Hindlimb muscle (tissue), 1 donor: ENCODE results near the gene EDN3. TPM values are rescaled to one million over a fixed set of nuclear protein-coding genes. Genes with fewer than 3 reads are reported as not detected.

Experiments
- DNase-seq: peaks from one replicate; pipeline ENCODE4 v3.0.0-alpha.2; 2013
- polyA plus RNA-seq: library from polyadenylated mRNA; unstranded; fragments of 120-200 nt; gene quantifications from one replicate; pipeline ENCODE4 v1.2.1, GENCODE V29; 2013; ENCODE audit not compliant: insufficient read length

EDN3 gene, protein sequence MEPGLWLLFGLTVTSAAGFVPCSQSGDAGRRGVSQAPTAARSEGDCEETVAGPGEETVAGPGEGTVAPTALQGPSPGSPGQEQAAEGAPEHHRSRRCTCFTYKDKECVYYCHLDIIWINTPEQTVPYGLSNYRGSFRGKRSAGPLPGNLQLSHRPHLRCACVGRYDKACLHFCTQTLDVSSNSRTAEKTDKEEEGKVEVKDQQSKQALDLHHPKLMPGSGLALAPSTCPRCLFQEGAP
- 33.9 TPM for polyA plus RNA-seq

DNA sequence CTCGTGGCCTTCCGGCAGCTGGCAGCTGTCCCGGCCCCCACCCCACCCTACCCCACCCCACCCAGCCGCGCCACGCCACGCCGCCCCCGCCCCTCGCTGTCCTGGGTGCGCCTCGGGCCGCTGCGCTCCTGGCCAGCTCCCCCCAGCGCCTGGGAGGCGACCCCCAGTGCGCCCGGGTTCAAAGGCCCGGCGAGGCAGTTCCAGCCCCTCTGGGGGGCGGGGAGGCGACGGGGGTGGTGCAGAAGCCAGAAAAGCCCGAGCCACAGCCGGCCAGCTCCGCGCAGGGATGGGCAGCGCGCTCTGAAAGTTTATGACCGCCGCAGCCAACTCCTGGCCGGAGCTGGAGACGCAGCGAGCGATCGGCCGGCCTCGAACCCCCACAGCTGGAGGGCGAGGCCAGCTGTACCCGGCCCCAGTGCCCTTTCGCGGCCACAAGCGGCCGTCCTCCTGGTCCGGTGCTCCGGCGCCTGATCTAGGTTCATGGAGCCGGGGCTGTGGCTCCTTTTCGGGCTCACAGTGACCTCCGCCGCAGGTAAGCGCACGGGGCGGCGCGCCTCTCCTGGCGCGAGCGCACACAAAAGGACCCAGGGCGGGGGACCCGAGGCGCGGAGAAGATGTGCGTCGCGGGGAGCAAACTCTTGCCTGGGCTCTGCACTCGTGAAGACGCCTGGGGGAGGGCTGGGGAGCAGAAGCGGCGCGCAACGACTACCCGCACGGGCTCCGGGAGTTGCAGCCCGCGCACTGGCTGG, at the start of gene EDN3:
TSS of gene EDN3 (plus strand) at position 279 of the 749 bp plus-strand sequence. CDS start at position 481, 202 bp downstream.
- DNase-seq: no peak

- no peak for DNase-seq
Measured at GRCh38 chr20:59253325-59253724, 47.1 kb upstream of the EDN3 start.

DNA sequence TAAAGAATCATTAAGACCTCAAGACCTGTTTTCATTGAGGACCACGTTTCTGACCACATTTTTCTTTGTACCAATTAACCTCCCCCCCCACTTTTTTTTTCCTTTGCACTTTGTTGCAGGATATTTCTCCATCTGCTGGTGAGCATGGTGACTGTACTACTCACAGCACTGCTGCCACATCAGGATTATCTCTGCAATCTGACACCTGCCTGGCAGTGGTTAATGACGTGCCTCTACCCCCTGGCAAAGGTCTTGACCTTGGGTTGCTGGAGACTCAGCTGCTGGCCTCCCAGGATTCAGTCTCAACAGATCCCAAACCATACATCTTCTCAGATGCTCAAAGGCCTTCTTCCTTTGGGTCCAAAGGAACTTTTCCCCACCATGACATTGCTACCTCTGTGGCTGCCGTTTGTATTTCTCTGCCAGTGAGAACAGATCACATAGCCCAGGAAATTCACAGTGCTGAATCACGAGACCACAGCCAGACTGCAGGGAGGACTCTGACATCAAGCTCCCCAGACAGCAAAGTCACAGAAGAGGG, 46.6 kb upstream of the EDN3 start:
- no peak for DNase-seq

DNA sequence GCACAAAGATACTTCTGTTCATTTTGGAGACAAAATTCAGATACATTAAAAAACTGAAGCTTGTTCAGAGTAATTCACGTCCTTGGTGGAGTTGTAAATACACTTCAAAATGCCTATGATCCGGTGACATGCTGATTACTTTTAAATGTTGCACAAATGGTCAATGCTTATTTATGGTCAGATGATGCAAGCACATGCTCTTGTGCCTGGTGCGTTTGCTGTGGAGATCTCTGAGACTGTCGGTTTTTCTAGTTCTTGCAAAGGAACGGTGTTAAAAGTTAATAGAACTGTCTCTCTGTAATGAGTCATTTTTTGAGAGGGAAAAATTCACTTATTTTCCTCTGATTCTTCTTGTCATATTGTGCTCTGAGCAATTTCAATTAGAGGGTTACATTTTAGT, 45.2 kb upstream of the EDN3 start:
- no peak for DNase-seq

GRCh38 chr20:59258221-59258621, 42.2 kb upstream of the EDN3 start:
- DNase-seq: no peak

DNA sequence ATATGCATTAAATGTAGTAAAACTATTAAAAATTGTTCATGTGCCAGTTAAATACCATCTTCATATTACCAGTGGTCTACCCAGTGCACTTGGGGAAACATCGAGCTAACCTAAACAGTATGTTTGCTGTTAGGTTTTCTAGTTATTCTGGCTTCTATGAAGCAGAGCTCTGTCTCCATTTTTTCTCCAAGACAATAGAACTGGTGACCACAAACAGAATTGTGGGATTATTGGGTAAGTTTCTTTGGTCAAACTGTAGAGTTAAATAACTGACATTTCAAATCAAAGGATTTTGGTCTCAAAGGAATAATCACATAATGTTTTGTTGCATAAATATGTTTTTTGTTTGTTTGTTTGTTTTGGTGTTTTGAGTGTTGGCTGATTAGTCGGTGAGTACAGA, 40.5 kb upstream of the EDN3 start:
- DNase-seq: no peak

DNA sequence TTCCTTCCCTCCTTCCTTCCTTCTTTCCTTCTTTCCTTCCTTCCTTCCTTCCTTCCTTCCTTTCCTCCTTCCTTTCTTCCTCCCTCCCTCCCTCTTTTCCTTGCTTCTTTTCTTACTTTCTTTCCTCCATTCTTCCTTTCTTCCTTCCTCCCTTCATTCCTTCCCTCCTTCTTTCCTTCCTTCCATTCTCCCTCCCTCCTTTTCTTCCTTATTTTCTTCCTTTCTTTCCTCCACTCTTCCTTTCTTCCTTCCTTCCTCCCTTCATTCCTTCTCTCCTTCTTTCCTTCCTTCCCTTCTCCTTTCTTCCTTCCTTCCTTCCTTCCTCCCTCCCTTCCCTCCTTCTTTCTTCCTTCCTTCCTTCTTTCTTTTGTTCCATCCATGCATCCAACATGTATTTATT, 35.1 kb upstream of the EDN3 start:
- no peak for DNase-seq

GRCh38 chr20:59268870-59269269, 31.5 kb upstream of the EDN3 start:
- no peak for DNase-seq

- DNase-seq: no peak
Measured at GRCh38 chr20:59269411-59270025, 30.9 kb upstream of the EDN3 start.

DNA sequence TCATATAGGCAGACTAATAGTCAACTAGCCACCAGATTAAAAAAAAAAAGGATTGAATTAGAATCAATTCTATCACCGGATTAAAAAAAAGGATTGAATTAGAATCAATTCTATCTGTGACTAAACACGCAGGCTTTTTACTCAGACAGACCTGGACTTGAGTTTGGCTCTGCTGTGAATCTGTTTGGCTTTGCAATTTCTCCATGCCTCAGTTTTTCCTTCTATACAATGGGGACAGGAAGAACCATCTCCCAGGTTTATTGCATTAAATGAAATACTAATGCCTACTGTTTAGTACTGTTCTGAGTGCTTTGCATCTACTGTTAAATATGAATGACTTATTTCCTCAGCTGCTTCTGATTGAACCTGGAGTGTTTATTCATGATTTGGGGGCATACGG, 30.0 kb upstream of the EDN3 start:
- no peak for DNase-seq

- no peak for DNase-seq
Measured at GRCh38 chr20:59273739-59274357, 26.6 kb upstream of the EDN3 start.

DNA sequence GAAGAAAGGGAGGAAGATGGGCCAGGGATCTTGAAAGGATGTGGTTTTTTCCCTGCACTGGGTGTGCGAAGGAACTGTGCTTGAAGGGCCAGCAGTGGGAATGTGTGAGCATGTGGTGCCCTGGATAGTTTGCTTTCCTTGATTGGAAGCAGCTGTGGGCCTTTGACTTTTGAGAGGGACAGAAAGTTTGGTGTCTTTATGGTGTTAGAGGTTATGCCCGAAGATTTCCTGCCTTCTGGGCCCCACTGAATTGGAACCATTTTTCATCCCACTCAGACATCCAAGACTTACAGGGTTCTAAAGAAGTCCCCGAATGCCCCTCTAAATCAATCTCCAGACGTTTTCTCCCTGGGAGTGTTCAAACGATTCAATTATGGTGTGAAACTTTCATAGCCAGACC, 23.5 kb upstream of the EDN3 start:
- no peak for DNase-seq

DNA sequence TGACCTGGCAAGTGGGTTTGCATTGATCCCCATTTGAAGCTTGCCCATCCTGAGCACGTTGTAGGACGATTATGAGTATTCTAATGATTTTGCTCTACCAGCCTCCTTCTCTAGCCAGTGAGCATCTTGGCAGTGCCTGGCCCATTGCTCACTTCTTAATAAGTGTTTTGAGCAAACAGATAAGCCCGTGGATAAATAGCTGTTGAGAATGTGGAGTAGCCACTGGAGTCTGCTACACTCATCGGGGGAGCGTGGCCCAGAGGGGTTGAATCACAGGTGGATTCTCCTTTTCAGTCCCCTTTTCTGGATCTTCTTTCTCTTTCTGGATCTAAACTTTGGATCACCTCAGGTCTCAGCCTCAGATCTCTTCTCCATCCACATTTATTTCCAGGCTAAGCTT, 15.9 kb upstream of the EDN3 start:
- no peak for DNase-seq

GRCh38 chr20:59289994-59290393, 10.4 kb upstream of the EDN3 start:
- no peak for DNase-seq

DNA sequence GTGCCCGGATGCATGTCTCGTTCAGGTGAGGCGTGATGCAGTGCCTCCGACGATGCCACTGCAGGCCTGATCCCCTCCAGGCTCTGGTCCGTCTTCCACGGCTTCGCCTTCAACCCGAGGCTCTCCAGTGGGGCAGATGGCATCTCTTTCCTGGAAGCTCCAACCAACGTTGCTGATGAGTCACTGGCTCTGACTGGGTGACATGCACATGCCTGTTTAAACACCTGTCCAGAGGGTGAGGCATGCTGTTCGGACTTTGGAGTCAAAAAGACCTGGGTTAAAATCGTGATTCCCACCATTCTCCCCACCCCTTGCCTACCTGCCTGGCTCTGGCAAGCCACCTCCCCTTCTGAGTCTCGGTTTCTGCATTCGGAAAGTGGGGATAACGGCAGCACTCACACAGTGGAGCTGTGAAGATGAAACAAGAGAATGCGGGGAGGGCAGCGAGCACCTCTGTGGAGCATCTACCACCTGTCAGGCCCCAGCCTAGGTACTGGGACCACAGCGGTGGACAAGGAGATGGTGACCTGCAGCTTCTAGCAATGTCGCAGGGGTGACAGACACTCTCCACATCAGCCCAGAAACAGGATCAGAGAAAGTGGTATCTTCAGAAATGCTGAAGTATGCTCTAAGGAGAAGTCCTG, 8.5 kb upstream of the EDN3 start:
- DNase-seq: no peak

GRCh38 chr20:59295531-59295930, 4.9 kb upstream of the EDN3 start:
- DNase-seq: no peak

GRCh38 chr20:59297686-59298085, 2.7 kb upstream of the EDN3 start:
- DNase-seq: no peak

GRCh38 chr20:59299945-59300332, 472 bp upstream of the EDN3 start:
- DNase-seq: no peak

GRCh38 chr20:59301343-59302007, 1.1 kb downstream of the EDN3 start:
- DNase-seq: no peak

- DNase-seq: no peak
Measured at GRCh38 chr20:59305908-59306655, 5.7 kb downstream of the EDN3 start.

- DNase-seq: no peak
Measured at GRCh38 chr20:59307270-59307669, 6.9 kb downstream of the EDN3 start.
